HG02870 (cell line): ENCODE data around the gene EME2.

Source experiments
- ATAC-seq: cut with Tn5 transposase; IDR thresholded peaks from one replicate; pipeline ENCODE4 v1.9.1; 2021; ENCODE audit warnings: mild to moderate bottlenecking, moderate library complexity; ENCODE audit not compliant: unreplicated experiment

The EME2 gene

GRCh38 chr16:1817716-1818115 lies 45.1 kb downstream of the EME2 start:
- no peak for ATAC-seq

DNA sequence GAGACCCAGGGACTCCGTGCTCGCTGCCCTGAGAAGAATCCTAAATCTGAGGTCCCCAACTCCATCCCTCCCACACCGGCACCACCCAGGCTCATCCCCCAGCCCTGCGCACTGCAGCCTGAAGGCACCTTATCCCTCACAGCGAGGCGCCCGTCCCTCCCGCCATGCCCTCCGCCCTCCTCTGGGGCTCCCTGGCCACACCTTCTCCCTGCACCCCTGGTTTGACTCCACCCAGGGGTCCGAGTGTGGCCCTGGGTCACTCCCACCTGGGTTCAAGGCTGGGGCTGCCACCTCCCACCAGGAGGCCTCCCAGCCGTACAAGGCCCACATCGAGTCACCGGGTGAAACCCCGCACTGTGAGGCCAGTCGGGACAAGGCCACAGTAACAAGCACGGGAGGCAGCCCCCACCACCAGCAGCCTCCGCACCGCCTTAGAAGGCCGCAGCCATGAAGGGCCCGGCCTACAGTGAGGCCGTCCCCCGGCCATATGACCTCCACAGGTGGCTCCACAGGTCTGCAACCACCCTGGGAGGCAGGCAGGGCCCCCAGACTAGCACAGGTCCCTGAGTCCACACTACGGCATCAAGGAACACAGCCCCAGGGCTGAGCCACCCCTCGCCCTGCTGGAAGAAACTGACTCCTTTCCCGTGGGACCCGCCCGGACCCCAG lies 45.7 kb downstream of the EME2 start:
- ATAC-seq = no peak

GRCh38 chr16:1818873-1819525 lies 46.4 kb downstream of the EME2 start:
- ATAC-seq = no peak

GRCh38 chr16:1819611-1820010 lies 47.0 kb downstream of the EME2 start:
- ATAC-seq = no peak

- ATAC-seq = no peak
Measured at GRCh38 chr16:1820096-1820945, 47.7 kb downstream of the EME2 start.

GRCh38 chr16:1820946-1821290 lies 48.3 kb downstream of the EME2 start:
- no peak for ATAC-seq

DNA sequence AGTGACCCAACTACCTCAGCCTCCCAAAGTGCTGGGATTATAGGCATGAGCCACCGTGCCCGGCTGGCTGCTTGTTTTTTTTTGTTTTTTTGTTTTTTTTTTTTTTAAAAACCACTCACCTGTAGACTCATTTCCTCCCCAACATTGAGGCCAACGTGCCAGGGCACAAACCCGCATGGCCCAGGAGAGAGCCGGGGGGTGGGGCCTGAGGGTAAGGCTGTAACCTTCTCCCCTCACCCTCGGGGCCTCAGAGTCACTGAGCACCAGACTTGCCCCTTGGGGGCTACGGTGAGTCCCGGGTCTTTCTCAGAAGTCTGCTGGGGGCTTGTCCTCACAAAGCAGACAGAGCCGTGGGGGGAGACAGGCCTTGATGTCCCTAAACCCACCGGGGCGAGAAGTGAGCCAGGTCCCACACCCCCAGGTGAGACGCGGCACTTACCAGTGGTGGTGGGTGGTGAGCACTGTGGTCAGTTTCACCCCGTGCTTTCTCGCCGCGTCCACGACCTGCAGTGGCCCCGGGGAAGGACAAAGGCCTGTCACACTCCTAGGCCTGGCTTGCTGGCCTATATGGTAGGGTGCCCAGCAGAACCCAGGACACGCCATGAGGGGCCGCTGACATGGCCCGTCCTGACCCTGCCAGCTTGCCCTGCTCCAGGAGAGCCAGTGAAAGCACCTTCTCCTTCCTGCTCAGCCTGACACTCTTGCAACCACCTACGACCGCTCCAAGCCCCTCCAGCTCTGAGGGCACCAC lies 49.4 kb downstream of the EME2 start:
- no peak for ATAC-seq

DNA sequence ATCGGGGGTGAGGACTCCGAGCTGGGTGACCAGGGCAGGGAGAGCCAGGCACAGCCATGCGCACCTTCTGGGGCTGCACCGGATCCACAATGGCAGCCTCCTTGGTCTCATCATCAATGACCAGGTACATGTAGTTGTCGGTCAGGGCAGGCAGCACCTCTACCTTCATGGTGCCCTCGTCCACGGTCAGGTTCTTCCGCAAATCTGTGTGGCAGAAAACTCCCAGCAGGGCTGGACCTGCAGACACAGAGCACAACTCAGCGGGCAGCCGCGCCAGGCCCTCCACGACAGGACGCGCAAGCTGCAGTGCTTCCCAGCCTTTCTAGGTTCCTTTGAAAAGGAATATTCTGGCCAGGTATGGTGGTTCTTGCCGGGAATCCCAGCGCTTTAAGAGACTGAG lies 50.2 kb downstream of the EME2 start:
- no peak for ATAC-seq

- no peak for ATAC-seq
Measured at GRCh38 chr16:1823821-1824220, 51.2 kb downstream of the EME2 start.

DNA sequence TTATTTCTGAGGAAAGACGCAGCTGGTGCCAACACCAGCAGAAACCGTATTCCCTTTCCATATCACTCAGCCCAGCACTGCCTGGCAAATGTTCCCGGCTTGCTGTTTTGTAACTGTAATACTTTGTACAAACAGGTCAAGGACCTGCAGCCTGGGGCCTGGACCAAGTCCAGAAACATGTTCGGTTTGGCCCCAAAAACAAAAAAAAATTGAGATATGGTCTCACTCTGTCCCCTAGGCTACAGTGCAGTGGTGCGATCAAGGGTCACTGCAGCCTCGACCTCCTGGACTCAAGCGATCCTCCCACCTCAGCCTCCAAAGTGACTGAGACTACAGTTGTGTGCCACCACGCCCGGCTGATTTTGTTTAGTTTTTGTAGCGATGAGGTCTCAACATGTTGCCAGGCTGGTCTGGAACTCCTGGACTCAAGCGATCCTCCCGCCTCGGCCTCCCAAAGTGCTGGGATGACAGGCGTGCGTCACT lies 52.8 kb downstream of the EME2 start:
- no peak for ATAC-seq
